Raji (cell line): ENCODE results near the gene PLAGL1.

Source experiments
- POLR2A ChIP-seq: IDR thresholded peaks from 2 replicates; pipeline ENCODE4 v1.6.1; 2011; ENCODE audit warnings: low read depth, low read length, control low read depth; ENCODE audit not compliant: insufficient read depth

Gene PLAGL1

GRCh38 chr6:143937668-143937970 is 70.4 kb downstream of the PLAGL1 start:
- TF ChIP-seq POLR2A = no peak

DNA sequence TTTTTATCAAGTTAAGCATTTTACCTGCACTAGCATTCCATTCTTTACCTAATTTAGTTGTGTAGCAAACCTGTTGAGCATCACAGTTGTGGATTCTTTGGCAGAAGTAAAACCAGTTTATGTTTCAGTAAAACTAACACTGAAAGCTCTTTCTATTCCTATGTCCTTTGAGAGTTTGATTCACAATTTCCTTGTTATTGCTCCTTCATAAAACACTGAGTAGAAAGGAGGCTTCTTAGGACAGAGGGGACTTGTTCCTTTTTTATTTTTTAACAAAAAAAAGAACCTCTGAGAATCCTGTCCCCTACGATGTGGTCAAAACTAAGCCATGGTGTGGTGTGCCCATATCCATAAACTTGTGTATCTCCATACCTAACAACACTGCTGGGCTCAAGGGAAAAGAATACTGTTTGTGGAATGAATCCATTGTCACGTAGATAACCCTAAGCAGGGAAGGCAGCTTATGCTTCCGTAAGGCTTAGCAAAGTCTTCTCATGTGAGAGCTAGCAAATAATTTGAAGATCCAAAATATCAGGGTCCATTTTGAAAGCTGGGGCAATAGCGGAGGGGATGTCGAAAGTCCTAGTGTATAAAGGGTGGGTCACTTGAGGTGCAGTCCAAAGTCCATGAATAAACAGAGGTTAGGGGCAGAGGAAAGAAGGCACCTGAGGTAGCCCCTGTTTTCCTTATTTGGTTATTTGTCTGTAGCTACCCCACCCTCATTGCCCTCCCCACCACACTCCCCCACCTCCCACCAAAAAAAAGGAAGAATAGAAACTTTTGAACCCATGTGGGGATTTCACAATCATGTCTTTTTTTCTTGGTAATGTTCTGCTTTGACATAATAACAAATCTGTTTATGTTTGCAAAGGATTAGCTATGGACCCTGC is 71.0 kb downstream of the PLAGL1 start:
- TF ChIP-seq POLR2A = no peak

DNA sequence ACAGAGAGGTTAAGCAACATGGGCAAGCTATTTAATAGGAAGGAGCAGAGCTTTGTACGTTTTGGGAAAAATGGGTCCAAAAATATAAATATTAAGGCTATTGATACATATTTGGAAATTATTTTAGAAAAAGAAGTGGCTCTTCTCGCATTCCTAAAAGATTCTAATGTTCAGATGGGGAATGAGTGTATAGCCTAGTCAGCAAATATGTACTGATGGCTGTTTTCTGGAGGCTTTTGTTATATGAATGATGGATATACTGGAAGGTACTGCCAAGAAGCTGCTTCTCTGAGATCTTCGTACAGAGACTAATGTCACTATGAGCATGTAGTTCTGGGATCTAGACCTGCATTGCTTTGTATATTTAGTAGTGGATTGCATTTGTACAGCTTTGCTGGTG is 71.7 kb downstream of the PLAGL1 start:
- no peak for TF ChIP-seq POLR2A

GRCh38 chr6:143934867-143935266 is 73.2 kb downstream of the PLAGL1 start:
- TF ChIP-seq POLR2A = no peak

DNA sequence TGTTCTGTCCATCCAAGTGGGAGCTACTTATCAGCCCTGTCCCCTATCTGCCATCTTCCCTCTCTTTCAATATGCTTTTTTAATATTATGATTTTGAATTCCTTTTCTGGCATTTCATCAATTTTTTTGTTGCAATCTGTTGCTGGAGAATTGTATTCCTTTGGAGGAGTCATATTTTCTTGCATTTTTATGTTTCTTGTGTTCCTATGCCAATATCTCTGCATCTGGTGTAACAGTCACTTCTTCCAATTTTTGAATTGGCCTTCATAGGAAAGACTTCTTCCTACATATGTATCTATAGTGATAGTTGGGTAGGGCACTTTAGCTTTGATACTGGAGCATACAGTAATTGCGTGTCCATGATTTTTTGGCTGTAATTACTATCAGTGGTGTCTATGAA is 73.7 kb downstream of the PLAGL1 start:
- no peak for TF ChIP-seq POLR2A

DNA sequence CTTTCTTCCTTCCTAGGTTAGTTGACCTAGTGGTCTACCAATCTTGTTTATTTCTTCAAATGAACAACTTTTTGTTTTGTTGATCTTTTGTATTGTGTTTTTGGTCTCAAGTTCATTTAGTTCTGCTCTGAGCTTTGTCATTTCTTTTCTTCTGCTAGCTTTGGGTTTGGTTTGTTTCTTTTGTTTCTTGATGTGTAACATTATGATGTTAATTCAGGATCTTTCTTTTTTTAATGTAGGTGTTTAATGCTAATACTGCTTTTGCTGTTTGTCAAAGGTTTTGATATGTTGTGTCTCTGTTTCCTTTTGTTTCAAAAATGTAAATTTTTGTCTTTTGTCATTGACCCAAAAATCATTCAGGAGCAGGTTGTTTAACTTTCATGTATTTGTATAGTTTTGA is 78.1 kb downstream of the PLAGL1 start:
- no peak for TF ChIP-seq POLR2A

DNA sequence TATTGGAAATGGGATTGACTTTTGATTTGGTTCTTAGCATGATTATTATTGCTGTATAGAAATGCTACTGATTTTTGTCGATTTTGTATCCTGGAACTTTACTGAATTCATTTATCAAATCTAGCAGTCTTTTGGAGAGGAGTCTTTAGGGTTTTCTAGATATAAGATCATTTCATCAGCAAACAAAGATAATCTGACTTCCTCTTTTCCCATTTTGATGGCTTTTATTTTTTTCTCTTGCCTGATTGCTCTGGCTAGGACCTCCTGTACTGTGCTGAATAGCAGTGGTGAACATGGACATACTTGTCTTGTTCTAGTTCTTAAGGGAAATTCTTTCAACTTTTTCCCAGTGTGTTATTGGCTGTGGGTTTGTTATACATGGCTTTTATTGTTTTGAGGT is 79.2 kb downstream of the PLAGL1 start:
- TF ChIP-seq POLR2A = no peak

- TF ChIP-seq POLR2A = no peak
Measured at GRCh38 chr6:143912671-143913070, 95.4 kb downstream of the PLAGL1 start.

DNA sequence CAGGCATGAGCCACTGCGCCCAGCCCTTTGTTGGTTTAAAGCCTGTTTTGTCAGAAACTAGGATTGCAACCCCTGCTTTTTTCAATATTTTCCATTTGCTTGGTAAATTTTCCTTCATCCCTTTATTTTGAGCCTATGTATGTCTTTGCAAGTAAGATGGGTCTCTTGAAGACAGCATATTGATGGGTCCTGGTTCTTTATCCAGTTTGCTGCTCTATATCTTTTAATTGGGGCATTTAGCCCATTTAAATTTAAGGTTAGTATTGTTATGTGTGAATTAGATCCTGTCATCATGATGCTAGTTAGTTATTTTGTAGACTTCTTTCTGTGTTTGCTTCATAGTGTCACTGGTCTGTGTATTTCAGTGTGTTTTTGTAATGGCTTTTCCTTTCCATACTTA is 97.0 kb downstream of the PLAGL1 start:
- TF ChIP-seq POLR2A = no peak

GRCh38 chr6:143902827-143903226 is 105.2 kb downstream of the PLAGL1 start:
- no peak for TF ChIP-seq POLR2A

- no peak for TF ChIP-seq POLR2A
Measured at GRCh38 chr6:143901885-143902750, 105.9 kb downstream of the PLAGL1 start.

GRCh38 chr6:143900358-143900757 is 107.7 kb downstream of the PLAGL1 start:
- TF ChIP-seq POLR2A = no peak

GRCh38 chr6:143896126-143896860 is 111.8 kb downstream of the PLAGL1 start:
- no peak for TF ChIP-seq POLR2A

DNA sequence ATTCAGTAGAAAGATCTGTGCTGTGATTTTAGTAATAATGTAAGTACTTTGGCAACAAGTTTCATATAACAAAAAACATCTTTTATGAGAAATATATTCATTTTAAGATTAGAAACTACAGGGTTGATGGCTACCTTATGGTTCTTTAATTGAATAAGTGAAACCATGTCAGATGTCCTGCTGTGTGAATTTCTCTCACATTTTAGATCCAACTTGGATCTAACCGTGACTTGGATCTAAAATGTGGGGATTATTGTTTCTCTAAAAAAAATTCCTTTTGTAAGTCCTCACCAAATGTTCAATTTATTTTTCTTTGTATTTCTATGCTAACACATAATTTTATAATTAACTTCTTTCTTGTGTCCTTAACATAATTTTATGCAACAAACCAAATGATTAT is 113.4 kb downstream of the PLAGL1 start:
- no peak for TF ChIP-seq POLR2A
